SK-N-SH (cell line): Measurements from ENCODE around the gene SHISAL2B. TPM values are rescaled to one million over a fixed set of nuclear protein-coding genes. Genes with fewer than 3 reads are reported as not detected.

Experiments
- CTCF ChIA-PET: fragments of 300-600, 350-600 bp; formaldehyde crosslinking; extraction: SDS; loops from one replicate; lab custom pipeline; 2021; lab: Yijun Ruan, JAX
- POLR2A ChIA-PET: fragments of 350-600 bp; sonication (Branson Sonifier 250); formaldehyde crosslinking; extraction: SDS; loops from one replicate; lab custom pipeline; 2020; ENCODE audit warnings: antibody characterized with exemption, inconsistent platforms; lab: Yijun Ruan, JAX
- DNase-seq: peaks from one replicate; pipeline ENCODE4 v3.0.0; 2012
- H2AFZ ChIP-seq: fragments of 200-600 bp; sonication (generic); 2 replicates; pipeline ENCODE4 v1.8.1; 2016; ENCODE audit warnings: antibody characterized with exemption, mild to moderate bottlenecking, low read depth
- H3F3A ChIP-seq: fragments of 200-600 bp; sonication (generic); replicated peaks from 2 replicates; pipeline ENCODE3; 2016; ENCODE audit warnings: antibody characterized with exemption, mild to moderate bottlenecking; ENCODE audit not compliant: insufficient read depth
- H3K27ac ChIP-seq, 2 experiments: fragments of 200-500 bp in 1 of 2; fragments of 200-600 bp in 1 of 2; sonication (Bioruptor generic) in 1 of 2; sonication (generic), shearing (Covaris generic) in 1 of 2; 2 replicates each; pipeline versions ENCODE4 v1.5.1 to v1.6.1; 2014 to 2016; ENCODE audit warnings: low read depth in 2 of 2, inconsistent platforms in 1 of 2, low read length in 1 of 2, mild to moderate bottlenecking in 1 of 2, mixed read lengths in 1 of 2
- H3K27me3 ChIP-seq: fragments of 200-600 bp; sonication (generic), shearing (Covaris generic); 2 replicates; pipeline ENCODE4 v1.6.1; 2016; ENCODE audit warnings: mixed run types; ENCODE audit not compliant: insufficient read depth
- H3K36me3 ChIP-seq, 2 experiments: fragments of 200-500 bp in 1 of 2; fragments of 200-600 bp in 1 of 2; sonication (Bioruptor generic) in 1 of 2; sonication (generic) in 1 of 2; replicated peaks in 1 of 2; 2 replicates each; pipeline versions ENCODE3 to v1.5.1; 2014 to 2016; ENCODE audit warnings: low read length in 1 of 2, mild to moderate bottlenecking in 1 of 2; ENCODE audit not compliant: insufficient read depth in 2 of 2, control insufficient read depth in 1 of 2
- H3K4me1 ChIP-seq, 2 experiments: fragments of 200-500 bp in 1 of 2; fragments of 200-600 bp in 1 of 2; sonication (Bioruptor generic) in 1 of 2; sonication (generic), shearing (Covaris generic) in 1 of 2; 2 replicates each; pipeline versions ENCODE4 v1.5.1 to v1.6.1; 2014 to 2016; ENCODE audit warnings: low read depth in 1 of 2, low read length in 1 of 2, mixed run types in 1 of 2; ENCODE audit not compliant: insufficient read depth in 2 of 2, control insufficient read depth in 1 of 2
- H3K4me2 ChIP-seq: fragments of 200-600 bp; sonication (generic), shearing (Covaris generic); 2 replicates; pipeline ENCODE4 v1.6.1; 2017; ENCODE audit warnings: mixed run types
- H3K4me3 ChIP-seq, 2 experiments: fragments of 200-500 bp in 1 of 2; fragments of 200-600 bp in 1 of 2; sonication (Bioruptor generic) in 1 of 2; sonication (generic), shearing (Covaris generic) in 1 of 2; 2 replicates each; pipeline versions ENCODE4 v1.5.1 to v1.8.1; 2014 to 2016; ENCODE audit warnings: low read depth in 2 of 2, inconsistent platforms in 1 of 2, low read length in 1 of 2, mild to moderate bottlenecking in 1 of 2, mixed read lengths in 1 of 2, moderate library complexity in 1 of 2
- H3K79me2 ChIP-seq: fragments of 200-600 bp; sonication (generic); 2 replicates; pipeline ENCODE4 v1.8.1; 2017; ENCODE audit warnings: mild to moderate bottlenecking; ENCODE audit not compliant: insufficient read depth
- H3K9ac ChIP-seq: fragments of 200-600 bp; sonication (generic); 2 replicates; pipeline ENCODE4 v1.6.1; 2017; ENCODE audit warnings: mixed run types
- H3K9me2 ChIP-seq: fragments of 200-600 bp; sonication (generic); 2 replicates; pipeline ENCODE4 v1.6.1; 2017; ENCODE audit warnings: mixed run types
- H3K9me3 ChIP-seq: fragments of 200-600 bp; sonication (generic); 2 replicates; pipeline ENCODE4 v1.6.1; 2017; ENCODE audit warnings: mixed run types, mild to moderate bottlenecking, moderate library complexity
- H4K20me1 ChIP-seq: fragments of 200-600 bp; sonication (generic); 2 replicates; pipeline ENCODE4 v1.6.1; 2017; ENCODE audit warnings: mild to moderate bottlenecking, mixed run types; ENCODE audit not compliant: insufficient read depth
- CHD2 ChIP-seq: fragments of 150-350 bp; IDR thresholded peaks from 2 replicates; pipeline ENCODE4 v1.6.1; 2018; ENCODE audit warnings: low read length; ENCODE audit not compliant: partially characterized antibody
- ELF1 ChIP-seq: IDR thresholded peaks from 2 replicates; pipeline ENCODE4 v1.4.0; 2012
- EZH2phosphoT487 ChIP-seq: fragments of 200-600 bp; sonication (generic); IDR thresholded peaks from 2 replicates; pipeline ENCODE4 v1.6.1; 2017; ENCODE audit warnings: low read depth, mixed run types, mild to moderate bottlenecking, antibody characterized with exemption, moderate library complexity, borderline replicate concordance
- FOXJ3 ChIP-seq: sonication (generic); formaldehyde crosslinking; IDR thresholded peaks from 2 replicates; pipeline ENCODE4 v1.5.1; 2020; ENCODE audit warnings: mild to moderate bottlenecking, missing genetic modification reagents
- GATA2 ChIP-seq: sonication (generic); formaldehyde crosslinking; IDR thresholded peaks from 2 replicates; pipeline ENCODE4 v1.5.0; 2020; ENCODE audit warnings: mild to moderate bottlenecking, missing genetic modification reagents
- JUND ChIP-seq: IDR thresholded peaks from 2 replicates; pipeline ENCODE4 v1.4.0; 2012
- MEF2A ChIP-seq: IDR thresholded peaks from 2 replicates; pipeline ENCODE4 v1.4.0; 2012; ENCODE audit warnings: low read depth, borderline replicate concordance
- MXI1 ChIP-seq: IDR thresholded peaks from 2 replicates; pipeline ENCODE4 v1.6.1; 2012; ENCODE audit warnings: mild to moderate bottlenecking, low read depth, low read length, improper control_type of control experiment
- NRF1 ChIP-seq: IDR thresholded peaks from 2 replicates; pipeline ENCODE4 v1.6.1; 2012; ENCODE audit warnings: low read depth, mild to moderate bottlenecking, low read length
- POLR2AphosphoS5 ChIP-seq: IDR thresholded peaks from 2 replicates; pipeline ENCODE4 v1.6.1; 2012; ENCODE audit warnings: low read depth, low read length
- RAD21 ChIP-seq: IDR thresholded peaks from 2 replicates; pipeline ENCODE4 v1.6.1; 2012; ENCODE audit warnings: mild to moderate bottlenecking, low read length
- RCOR1 ChIP-seq: fragments of 150-350 bp; IDR thresholded peaks from 2 replicates; pipeline ENCODE4 v1.6.1; 2017; ENCODE audit warnings: antibody characterized with exemption, low read length
- RFX5 ChIP-seq: IDR thresholded peaks from 2 replicates; pipeline ENCODE4 v1.6.1; 2012; ENCODE audit warnings: mild to moderate bottlenecking, improper control_type of control experiment, low read length
- TAF1 ChIP-seq: IDR thresholded peaks from 2 replicates; pipeline ENCODE4 v1.6.1; 2012; ENCODE audit warnings: low read depth, mild to moderate bottlenecking, low read length, moderate library complexity, borderline replicate concordance
- TCF12 ChIP-seq: IDR thresholded peaks from 2 replicates; pipeline ENCODE4 v1.4.0; 2012
- TEAD4 ChIP-seq: IDR thresholded peaks from 2 replicates; pipeline ENCODE4 v1.4.0; 2012; ENCODE audit warnings: mild to moderate bottlenecking, borderline replicate concordance; ENCODE audit not compliant: insufficient read depth
- YY1 ChIP-seq: IDR thresholded peaks from 2 replicates; pipeline ENCODE4 v1.4.0; 2012; ENCODE audit warnings: low read depth, mild to moderate bottlenecking
- WGBS: methylation state at CpG from one replicate; pipeline ENCODE4 v1.1.6; 2017; ENCODE audit warnings: low lambda C conversion rate; 5-methylcytosine and 5-hydroxymethylcytosine counted together
- polyA plus RNA-seq, 3 experiments: library from polyadenylated mRNA; depleted of rRNA; stranded (reverse); fragments of >200 nt; gene quantifications; 2 replicates each; pipeline ENCODE4 v1.2.3, GENCODE V29; 2012
- TF ChIP-seq, protein P1 (sequence below): fragments of 150-350 bp; IDR thresholded peaks from 2 replicates; pipeline ENCODE4 v1.6.1; 2016; ENCODE audit warnings: mild to moderate bottlenecking, low read depth, low read length
- TF ChIP-seq, protein P2 (sequence below): fragments of 150-350 bp; IDR thresholded peaks from 2 replicates; pipeline ENCODE4 v1.6.1; 2017; ENCODE audit warnings: antibody characterized with exemption, low read length, low read depth, borderline replicate concordance

Gene SHISAL2B
- polyA plus RNA-seq, 1 of the 3 experiments (the other 2 are of a cell fraction), result not detected

DNA sequence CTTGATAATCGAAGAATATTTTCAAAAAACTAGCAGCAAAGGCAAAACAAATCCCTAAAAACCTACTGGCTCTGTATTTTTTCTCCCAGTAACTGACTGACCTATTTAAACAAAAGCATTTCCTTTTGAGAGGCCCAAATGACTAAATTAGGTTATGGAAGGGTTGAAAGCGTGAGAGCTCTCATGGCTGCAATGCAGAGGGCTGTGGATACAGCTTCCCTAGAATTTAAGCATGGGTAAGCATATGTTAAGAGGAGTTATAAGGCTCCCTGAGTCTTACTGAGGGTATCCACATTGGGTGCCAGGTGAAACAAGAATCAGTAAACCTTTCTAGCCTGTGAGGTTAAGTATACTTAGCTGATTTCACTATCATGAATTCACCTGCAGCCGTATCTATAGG lies 32.3 kb downstream of the SHISAL2B start:
- H3K9me3 ChIP-seq, result no peaks in the 10 kb centered on the region
- no peak overlapping the region for H3K27ac ChIP-seq
- POLR2A ChIA-PET, result no interaction called here
- no peaks in the 10 kb centered on the region for H3K79me2 ChIP-seq
- no peak overlapping the region for H3K9ac ChIP-seq
- TF ChIP-seq FOXJ3 (CRISPR knock-in tag), result no peak
- TF ChIP-seq, protein P1, sequence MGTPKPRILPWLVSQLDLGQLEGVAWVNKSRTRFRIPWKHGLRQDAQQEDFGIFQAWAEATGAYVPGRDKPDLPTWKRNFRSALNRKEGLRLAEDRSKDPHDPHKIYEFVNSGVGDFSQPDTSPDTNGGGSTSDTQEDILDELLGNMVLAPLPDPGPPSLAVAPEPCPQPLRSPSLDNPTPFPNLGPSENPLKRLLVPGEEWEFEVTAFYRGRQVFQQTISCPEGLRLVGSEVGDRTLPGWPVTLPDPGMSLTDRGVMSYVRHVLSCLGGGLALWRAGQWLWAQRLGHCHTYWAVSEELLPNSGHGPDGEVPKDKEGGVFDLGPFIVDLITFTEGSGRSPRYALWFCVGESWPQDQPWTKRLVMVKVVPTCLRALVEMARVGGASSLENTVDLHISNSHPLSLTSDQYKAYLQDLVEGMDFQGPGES, result no peak
- no peak for TF ChIP-seq POLR2AphosphoS5
- no peak for TF ChIP-seq TAF1
- no peak for TF ChIP-seq ELF1
- no peak for TF ChIP-seq CHD2
- no peak for TF ChIP-seq MEF2A
- no peak for TF ChIP-seq RAD21
- no peak for TF ChIP-seq EZH2phosphoT487
- TF ChIP-seq, protein P2, sequence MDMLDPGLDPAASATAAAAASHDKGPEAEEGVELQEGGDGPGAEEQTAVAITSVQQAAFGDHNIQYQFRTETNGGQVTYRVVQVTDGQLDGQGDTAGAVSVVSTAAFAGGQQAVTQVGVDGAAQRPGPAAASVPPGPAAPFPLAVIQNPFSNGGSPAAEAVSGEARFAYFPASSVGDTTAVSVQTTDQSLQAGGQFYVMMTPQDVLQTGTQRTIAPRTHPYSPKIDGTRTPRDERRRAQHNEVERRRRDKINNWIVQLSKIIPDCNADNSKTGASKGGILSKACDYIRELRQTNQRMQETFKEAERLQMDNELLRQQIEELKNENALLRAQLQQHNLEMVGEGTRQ, result no peak
- no peak for TF ChIP-seq MXI1
- CTCF ChIA-PET, result interaction anchor here (0.7 kb wide), 1 partner anchor 62 kb away, joined by 3 read pairs; no protein-coding TSS in a partner anchor
- peaks cover 6% of the 10 kb centered on the region for H3F3A ChIP-seq
- 66% methylated on average over 3 of the region's 3 CpGs for WGBS
- no peak for DNase-seq
- H3K4me1 ChIP-seq, result no peaks in the 10 kb centered on the region
- H3K4me3 ChIP-seq, result no peak overlapping the region
- H3K27me3 ChIP-seq, result no peaks in the 10 kb centered on the region
- H3K4me2 ChIP-seq, result no peak overlapping the region
- H2AFZ ChIP-seq, result no peak overlapping the region
- no peaks in the 10 kb centered on the region; the same call in 1 of the 2 replicates for H3K9me2 ChIP-seq
- peaks cover 36 to 45% of the 10 kb centered on the region in 2 experiments for H3K36me3 ChIP-seq
- no peaks in the 10 kb centered on the region for H4K20me1 ChIP-seq

DNA sequence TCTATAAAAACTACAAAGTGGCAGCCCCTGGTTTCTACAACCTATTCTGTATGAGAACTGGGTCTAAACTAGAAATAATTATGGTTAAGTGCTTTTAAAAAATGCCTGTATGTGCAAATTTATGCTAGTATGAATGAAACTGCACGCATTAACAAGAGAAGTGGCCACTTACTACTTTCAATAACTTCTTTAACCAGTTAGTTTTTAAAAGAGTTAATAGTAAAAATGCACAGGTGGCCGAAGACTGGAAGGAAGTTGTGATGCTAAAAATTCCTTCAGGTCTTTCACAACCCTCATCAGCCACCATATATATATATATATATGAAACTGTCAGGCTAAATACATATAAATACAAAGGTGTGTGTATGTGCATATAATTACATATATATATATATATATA lies 36.8 kb downstream of the SHISAL2B start:
- Histone ChIP-seq H3K9ac (no peak overlapping the region), H3K9me2 (no peaks in the 10 kb centered on the region; the same call in 1 of the 2 replicates), H4K20me1 (no peaks in the 10 kb centered on the region), H3K79me2 (no peaks in the 10 kb centered on the region; the same call in none of the 2 replicates), H3K9me3 (no peaks in the 10 kb centered on the region), H3K4me2 (no peak overlapping the region), H3K36me3 (peaks cover 32 to 50% of the 10 kb centered on the region in 2 experiments), H3F3A (peaks cover 6% of the 10 kb centered on the region), H3K27me3 (no peaks in the 10 kb centered on the region), H3K4me3 (no peak overlapping the region), H3K27ac (no peak overlapping the region), H2AFZ (no peak overlapping the region), H3K4me1 (no peaks in the 10 kb centered on the region)
- ChIA-PET POLR2A (no interaction called here), CTCF (interaction anchor here (1.2 kb wide), 1 partner anchor 12 kb away, joined by 3 read pairs; no protein-coding TSS in a partner anchor)
- WGBS, result 94% methylated on average over 2 of the region's 2 CpGs
- TF ChIP-seq POLR2AphosphoS5, result no peak
- TF ChIP-seq JUND, result no peak
- TF ChIP-seq NRF1, result no peak
- TF ChIP-seq RAD21, result no peak
- TF ChIP-seq MEF2A, result no peak
- no peak for TF ChIP-seq RFX5
- TF ChIP-seq TEAD4, result no peak
- TF ChIP-seq TAF1, result no peak
- TF ChIP-seq GATA2 (CRISPR knock-in tag), result no peak
- TF ChIP-seq RCOR1, result no peak
- TF ChIP-seq CHD2, result no peak
- no peak for TF ChIP-seq TCF12
- no peak for TF ChIP-seq YY1
- no peak for TF ChIP-seq ELF1
- DNase-seq, result no peak
